ENCODE data around the gene GSX2.

DNA sequence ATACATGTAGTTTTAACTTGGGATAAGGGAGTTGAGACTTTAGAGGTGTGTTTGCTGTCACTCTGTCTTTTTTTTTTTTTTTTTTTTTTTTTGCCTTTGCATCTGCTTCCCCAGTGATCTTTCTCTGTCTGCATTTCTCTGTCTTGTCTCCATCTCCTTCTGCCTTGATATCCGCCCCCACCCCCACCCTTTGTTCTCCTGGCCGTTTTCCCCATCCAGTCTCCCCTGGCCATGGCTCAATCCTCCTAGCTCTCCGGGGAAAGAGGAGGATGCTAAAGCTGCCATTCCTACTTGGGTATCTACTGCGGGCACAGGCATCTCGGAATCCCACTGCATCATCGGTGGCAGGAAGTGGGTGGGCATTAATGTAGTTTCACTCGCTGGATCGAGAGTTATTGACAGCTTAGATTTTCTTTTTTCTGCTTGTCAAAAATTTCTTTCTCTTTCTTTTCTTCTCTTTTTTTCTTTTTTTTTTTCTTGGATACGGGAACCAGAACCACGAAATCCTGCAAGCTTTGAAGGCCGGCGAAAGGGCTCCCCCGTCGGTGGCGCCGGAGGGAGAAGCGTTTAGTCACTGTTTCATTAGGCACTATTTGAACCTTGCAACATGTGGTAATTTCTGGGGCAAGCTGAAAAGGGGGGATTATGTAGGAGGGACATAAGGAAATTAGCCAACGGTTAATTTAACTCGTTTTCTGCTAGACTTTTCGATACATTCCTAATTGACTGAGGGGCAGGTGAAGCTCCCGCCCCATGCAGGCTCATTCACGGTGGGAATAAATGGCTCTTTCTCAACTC lies 8.2 kb downstream of the GSX2 start:
- TF ChIP-seq, protein P1, sequence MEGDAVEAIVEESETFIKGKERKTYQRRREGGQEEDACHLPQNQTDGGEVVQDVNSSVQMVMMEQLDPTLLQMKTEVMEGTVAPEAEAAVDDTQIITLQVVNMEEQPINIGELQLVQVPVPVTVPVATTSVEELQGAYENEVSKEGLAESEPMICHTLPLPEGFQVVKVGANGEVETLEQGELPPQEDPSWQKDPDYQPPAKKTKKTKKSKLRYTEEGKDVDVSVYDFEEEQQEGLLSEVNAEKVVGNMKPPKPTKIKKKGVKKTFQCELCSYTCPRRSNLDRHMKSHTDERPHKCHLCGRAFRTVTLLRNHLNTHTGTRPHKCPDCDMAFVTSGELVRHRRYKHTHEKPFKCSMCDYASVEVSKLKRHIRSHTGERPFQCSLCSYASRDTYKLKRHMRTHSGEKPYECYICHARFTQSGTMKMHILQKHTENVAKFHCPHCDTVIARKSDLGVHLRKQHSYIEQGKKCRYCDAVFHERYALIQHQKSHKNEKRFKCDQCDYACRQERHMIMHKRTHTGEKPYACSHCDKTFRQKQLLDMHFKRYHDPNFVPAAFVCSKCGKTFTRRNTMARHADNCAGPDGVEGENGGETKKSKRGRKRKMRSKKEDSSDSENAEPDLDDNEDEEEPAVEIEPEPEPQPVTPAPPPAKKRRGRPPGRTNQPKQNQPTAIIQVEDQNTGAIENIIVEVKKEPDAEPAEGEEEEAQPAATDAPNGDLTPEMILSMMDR (IDR thresholded peaks at IDR 0.05; ENCODE audit: control extremely low read depth in 1 of 3, insufficient read depth in 1 of 3, low read depth in 1 of 3, low read length in 3 of 3) = no peak
- no peak for TF ChIP-seq SP1 (IDR thresholded peaks at IDR 0.05; ENCODE audit: low read depth, low read length)

Measured in H1 (cell line).